Measurements from ENCODE around the gene SLC26A11.

The SLC26A11 gene

GRCh38 chr17:80287038-80287437, 66.8 kb downstream of the SLC26A11 start:
- Histone ChIP-seq H3K4ac (ENCODE audit: low read depth in 1 of 2, low read length in 2 of 2) (no peak overlapping the region), H3K36me3 (ENCODE audit: control insufficient read depth in 1 of 2, insufficient read depth in 2 of 2, low read depth in 1 of 2, low read length in 2 of 2) (peaks cover 70 to 73% of the 10 kb centered on the region in 2 experiments), H3K4me2 (ENCODE audit: low read length, poor library complexity, severe bottlenecking) (no peak overlapping the region), H2AFZ (ENCODE audit: low read depth, low read length) (no peak overlapping the region), H3K9me3 (ENCODE audit: control insufficient read depth, low read length) (no peaks in the 10 kb centered on the region), H3K9ac (ENCODE audit: low read length) (no peak overlapping the region), H3K27ac (ENCODE audit: low read length, poor library complexity, severe bottlenecking) (no peak overlapping the region), H2BK120ac (ENCODE audit: low read depth, low read length) (no peak overlapping the region), H3K14ac (ENCODE audit: low read length in 2 of 2) (no peak overlapping the region), H2AK5ac (ENCODE audit: low read length, severe bottlenecking) (no peak overlapping the region), H3K79me1 (replicated peaks; ENCODE audit: low read length, poor library complexity, severe bottlenecking) (peaks cover 25% of the 10 kb centered on the region), H3K27me3 (ENCODE audit: control insufficient read depth in 1 of 2, insufficient read depth in 1 of 2, low read length in 2 of 2) (no peaks in the 10 kb centered on the region), H3K23ac (ENCODE audit: low read length in 2 of 2) (no peak overlapping the region), H2BK12ac (ENCODE audit: low read length in 2 of 2) (no peak overlapping the region), H4K8ac (ENCODE audit: low read length) (no peak overlapping the region), H3K4me1 (ENCODE audit: control insufficient read depth, insufficient read depth, low read depth, low read length) (peaks cover 8% of the 10 kb centered on the region), H3K4me3 (ENCODE audit: insufficient read depth in 1 of 2, low read depth in 1 of 2, low read length in 2 of 2) (no peak overlapping the region), H3K18ac (ENCODE audit: low read depth in 1 of 2, low read length in 2 of 2) (no peak overlapping the region), H4K91ac (ENCODE audit: low read length) (no peak overlapping the region), H2BK15ac (ENCODE audit: low read depth, poor library complexity, severe bottlenecking) (no peak overlapping the region), H2BK5ac (ENCODE audit: low read depth, low read length, poor library complexity, severe bottlenecking) (no peak overlapping the region)
- 96% methylated on average over 8 of the region's 9 CpGs for WGBS
- no peak for DNase-seq

- Histone ChIP-seq H4K8ac (ENCODE audit: low read length) (no peak overlapping the region), H2BK120ac (ENCODE audit: low read depth, low read length) (no peak overlapping the region), H3K36me3 (ENCODE audit: control insufficient read depth in 1 of 2, insufficient read depth in 2 of 2, low read depth in 1 of 2, low read length in 2 of 2) (peaks cover 78 to 79% of the 10 kb centered on the region in 2 experiments), H3K4me1 (ENCODE audit: control insufficient read depth, insufficient read depth, low read depth, low read length) (peaks cover 7% of the 10 kb centered on the region), H2AFZ (ENCODE audit: low read depth, low read length) (no peak overlapping the region), H2BK5ac (ENCODE audit: low read depth, low read length, poor library complexity, severe bottlenecking) (no peak overlapping the region), H4K91ac (ENCODE audit: low read length) (no peak overlapping the region), H3K27me3 (ENCODE audit: control insufficient read depth in 1 of 2, insufficient read depth in 1 of 2, low read length in 2 of 2) (no peaks in the 10 kb centered on the region), H3K79me1 (replicated peaks; ENCODE audit: low read length, poor library complexity, severe bottlenecking) (peaks cover 25% of the 10 kb centered on the region), H2BK15ac (ENCODE audit: low read depth, poor library complexity, severe bottlenecking) (no peak overlapping the region), H3K4me2 (ENCODE audit: low read length, poor library complexity, severe bottlenecking) (no peak overlapping the region), H3K14ac (ENCODE audit: low read length in 2 of 2) (no peak overlapping the region), H3K4ac (ENCODE audit: low read depth in 1 of 2, low read length in 2 of 2) (no peak overlapping the region), H3K9ac (ENCODE audit: low read length) (no peak overlapping the region), H3K23ac (ENCODE audit: low read length in 2 of 2) (no peak overlapping the region), H2AK5ac (ENCODE audit: low read length, severe bottlenecking) (no peak overlapping the region), H2BK12ac (ENCODE audit: low read length in 2 of 2) (no peak overlapping the region), H3K27ac (ENCODE audit: low read length, poor library complexity, severe bottlenecking) (no peak overlapping the region), H3K9me3 (ENCODE audit: control insufficient read depth, low read length) (no peaks in the 10 kb centered on the region), H3K18ac (ENCODE audit: low read depth in 1 of 2, low read length in 2 of 2) (no peak overlapping the region), H3K4me3 (ENCODE audit: insufficient read depth in 1 of 2, low read depth in 1 of 2, low read length in 2 of 2) (no peak overlapping the region)
- 88% methylated on average over 21 of the region's 22 CpGs for WGBS
- DNase-seq, result no peak
Observed at GRCh38 chr17:80287806-80288567, 67.8 kb downstream of the SLC26A11 start.

GRCh38 chr17:80289616-80290015, 69.4 kb downstream of the SLC26A11 start:
- no peak overlapping the region for H2BK120ac ChIP-seq (ENCODE audit: low read depth, low read length)
- DNase-seq, result no peak
- no peak overlapping the region for H3K4ac ChIP-seq (ENCODE audit: low read depth in 1 of 2, low read length in 2 of 2)
- H2BK12ac ChIP-seq (ENCODE audit: low read length in 2 of 2), result no peak overlapping the region
- no peaks in the 10 kb centered on the region for H3K27me3 ChIP-seq (ENCODE audit: control insufficient read depth in 1 of 2, insufficient read depth in 1 of 2, low read length in 2 of 2)
- H4K91ac ChIP-seq (ENCODE audit: low read length), result no peak overlapping the region
- 91% methylated on average over 5 of the region's 6 CpGs for WGBS
- peaks cover 16% of the 10 kb centered on the region for H3K79me1 ChIP-seq (replicated peaks; ENCODE audit: low read length, poor library complexity, severe bottlenecking)
- H2AK5ac ChIP-seq (ENCODE audit: low read length, severe bottlenecking), result no peak overlapping the region
- H3K14ac ChIP-seq (ENCODE audit: low read length in 2 of 2), result no peak overlapping the region
- H3K23ac ChIP-seq (ENCODE audit: low read length in 2 of 2), result no peak overlapping the region
- no peak overlapping the region for H2BK5ac ChIP-seq (ENCODE audit: low read depth, low read length, poor library complexity, severe bottlenecking)
- no peak overlapping the region for H3K18ac ChIP-seq (ENCODE audit: low read depth in 1 of 2, low read length in 2 of 2)
- peaks cover 85 to 89% of the 10 kb centered on the region in 2 experiments for H3K36me3 ChIP-seq (ENCODE audit: control insufficient read depth in 1 of 2, insufficient read depth in 2 of 2, low read depth in 1 of 2, low read length in 2 of 2)
- no peak overlapping the region for H4K8ac ChIP-seq (ENCODE audit: low read length)
- H3K9ac ChIP-seq (ENCODE audit: low read length), result no peak overlapping the region
- no peak overlapping the region for H3K27ac ChIP-seq (ENCODE audit: low read length, poor library complexity, severe bottlenecking)
- no peak overlapping the region for H3K4me2 ChIP-seq (ENCODE audit: low read length, poor library complexity, severe bottlenecking)
- no peak overlapping the region for H3K4me3 ChIP-seq (ENCODE audit: insufficient read depth in 1 of 2, low read depth in 1 of 2, low read length in 2 of 2)
- no peak overlapping the region for H2BK15ac ChIP-seq (ENCODE audit: low read depth, poor library complexity, severe bottlenecking)
- no peaks in the 10 kb centered on the region for H3K9me3 ChIP-seq (ENCODE audit: control insufficient read depth, low read length)
- H2AFZ ChIP-seq (ENCODE audit: low read depth, low read length), result no peak overlapping the region
- H3K4me1 ChIP-seq (ENCODE audit: control insufficient read depth, insufficient read depth, low read depth, low read length), result peaks cover 2% of the 10 kb centered on the region

DNA sequence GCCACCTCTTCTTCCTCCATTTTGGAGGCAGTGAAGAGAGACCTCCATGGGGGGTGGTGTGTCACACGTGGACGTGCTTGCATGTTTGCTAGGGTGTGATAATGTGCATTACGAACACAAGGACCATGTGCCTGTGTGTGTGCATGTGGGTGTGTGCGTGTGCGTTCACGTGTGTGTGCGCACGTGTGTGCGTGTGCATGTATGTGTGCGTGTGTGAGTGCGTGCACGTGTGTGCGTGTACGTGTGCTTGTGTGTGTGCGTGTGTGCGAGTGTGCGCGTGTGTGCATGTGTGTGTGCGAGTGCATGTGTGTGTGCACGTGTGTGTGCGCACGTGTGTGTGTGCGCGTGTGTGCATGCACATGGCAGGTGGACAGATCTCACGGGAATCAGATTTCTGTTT, 69.9 kb downstream of the SLC26A11 start:
- peaks cover 85 to 89% of the 10 kb centered on the region in 2 experiments for H3K36me3 ChIP-seq (ENCODE audit: control insufficient read depth in 1 of 2, insufficient read depth in 2 of 2, low read depth in 1 of 2, low read length in 2 of 2)
- H3K14ac ChIP-seq (ENCODE audit: low read length in 2 of 2), result no peak overlapping the region
- H2BK5ac ChIP-seq (ENCODE audit: low read depth, low read length, poor library complexity, severe bottlenecking), result no peak overlapping the region
- no peak overlapping the region for H3K9ac ChIP-seq (ENCODE audit: low read length)
- no peak overlapping the region for H3K4me2 ChIP-seq (ENCODE audit: low read length, poor library complexity, severe bottlenecking)
- no peak overlapping the region for H2AFZ ChIP-seq (ENCODE audit: low read depth, low read length)
- H3K23ac ChIP-seq (ENCODE audit: low read length in 2 of 2), result no peak overlapping the region
- H2BK12ac ChIP-seq (ENCODE audit: low read length in 2 of 2), result no peak overlapping the region
- DNase-seq, result no peak
- no peak overlapping the region for H3K4me3 ChIP-seq (ENCODE audit: insufficient read depth in 1 of 2, low read depth in 1 of 2, low read length in 2 of 2)
- H3K79me1 ChIP-seq (replicated peaks; ENCODE audit: low read length, poor library complexity, severe bottlenecking), result peaks cover 11% of the 10 kb centered on the region
- no peaks in the 10 kb centered on the region for H3K9me3 ChIP-seq (ENCODE audit: control insufficient read depth, low read length)
- H4K8ac ChIP-seq (ENCODE audit: low read length), result no peak overlapping the region
- 85% methylated on average over 18 of the region's 25 CpGs for WGBS
- peaks cover 2% of the 10 kb centered on the region for H3K4me1 ChIP-seq (ENCODE audit: control insufficient read depth, insufficient read depth, low read depth, low read length)
- no peak overlapping the region for H3K18ac ChIP-seq (ENCODE audit: low read depth in 1 of 2, low read length in 2 of 2)
- no peak overlapping the region for H2AK5ac ChIP-seq (ENCODE audit: low read length, severe bottlenecking)
- no peak overlapping the region for H4K91ac ChIP-seq (ENCODE audit: low read length)
- no peak overlapping the region for H3K4ac ChIP-seq (ENCODE audit: low read depth in 1 of 2, low read length in 2 of 2)
- no peak overlapping the region for H3K27ac ChIP-seq (ENCODE audit: low read length, poor library complexity, severe bottlenecking)
- no peaks in the 10 kb centered on the region for H3K27me3 ChIP-seq (ENCODE audit: control insufficient read depth in 1 of 2, insufficient read depth in 1 of 2, low read length in 2 of 2)
- H2BK120ac ChIP-seq (ENCODE audit: low read depth, low read length), result no peak overlapping the region
- no peak overlapping the region for H2BK15ac ChIP-seq (ENCODE audit: low read depth, poor library complexity, severe bottlenecking)
